Raji (cell line): ENCODE data around the gene APCDD1.

Experiments
- POLR2A ChIP-seq: IDR thresholded peaks from 2 replicates; pipeline ENCODE4 v1.6.1; 2011; ENCODE audit warnings: low read depth, low read length, control low read depth; ENCODE audit not compliant: insufficient read depth

The APCDD1 gene

GRCh38 chr18:10453806-10454680, at the start of gene APCDD1:
APCDD1 (plus strand) TSS chr18:10454635; CDS start chr18:10454982, 347 bp downstream.
- no peak for TF ChIP-seq POLR2A

GRCh38 chr18:10405014-10405493, 49.4 kb upstream of the APCDD1 start:
- TF ChIP-seq POLR2A, result no peak

- TF ChIP-seq POLR2A, result no peak
These were observed 48.4 kb upstream of the APCDD1 start for GRCh38 chr18:10405816-10406663.

- no peak for TF ChIP-seq POLR2A
These were observed 46.3 kb upstream of the APCDD1 start for GRCh38 chr18:10408131-10408530.

- TF ChIP-seq POLR2A, result no peak
These were observed 45.4 kb upstream of the APCDD1 start for GRCh38 chr18:10409041-10409440.

- TF ChIP-seq POLR2A, result no peak
These were observed 43.7 kb upstream of the APCDD1 start for GRCh38 chr18:10410472-10411308.

GRCh38 chr18:10412933-10413332, 41.5 kb upstream of the APCDD1 start:
- no peak for TF ChIP-seq POLR2A

GRCh38 chr18:10413722-10414121, 40.7 kb upstream of the APCDD1 start:
- no peak for TF ChIP-seq POLR2A

GRCh38 chr18:10414293-10414842, 40.1 kb upstream of the APCDD1 start:
- no peak for TF ChIP-seq POLR2A

- TF ChIP-seq POLR2A, result no peak
These were observed 38.4 kb upstream of the APCDD1 start for GRCh38 chr18:10416065-10416464.

- TF ChIP-seq POLR2A, result no peak
These were observed 37.2 kb upstream of the APCDD1 start for GRCh38 chr18:10417191-10417590.

- TF ChIP-seq POLR2A, result no peak
These were observed 36.8 kb upstream of the APCDD1 start for GRCh38 chr18:10417664-10418063.

- TF ChIP-seq POLR2A, result no peak
These were observed 35.6 kb upstream of the APCDD1 start for GRCh38 chr18:10418836-10419235.

GRCh38 chr18:10419420-10420103, 34.9 kb upstream of the APCDD1 start:
- no peak for TF ChIP-seq POLR2A

GRCh38 chr18:10420561-10421352, 33.7 kb upstream of the APCDD1 start:
- no peak for TF ChIP-seq POLR2A
